ENCODE measurements around the gene COMP. TPM values are rescaled to one million over a fixed set of nuclear protein-coding genes. Genes with fewer than 3 reads are reported as not detected.

Gene COMP
- polyA plus RNA-seq, 1 of the 3 experiments (the other 2 are of a cell fraction) = 0.26 TPM

DNA sequence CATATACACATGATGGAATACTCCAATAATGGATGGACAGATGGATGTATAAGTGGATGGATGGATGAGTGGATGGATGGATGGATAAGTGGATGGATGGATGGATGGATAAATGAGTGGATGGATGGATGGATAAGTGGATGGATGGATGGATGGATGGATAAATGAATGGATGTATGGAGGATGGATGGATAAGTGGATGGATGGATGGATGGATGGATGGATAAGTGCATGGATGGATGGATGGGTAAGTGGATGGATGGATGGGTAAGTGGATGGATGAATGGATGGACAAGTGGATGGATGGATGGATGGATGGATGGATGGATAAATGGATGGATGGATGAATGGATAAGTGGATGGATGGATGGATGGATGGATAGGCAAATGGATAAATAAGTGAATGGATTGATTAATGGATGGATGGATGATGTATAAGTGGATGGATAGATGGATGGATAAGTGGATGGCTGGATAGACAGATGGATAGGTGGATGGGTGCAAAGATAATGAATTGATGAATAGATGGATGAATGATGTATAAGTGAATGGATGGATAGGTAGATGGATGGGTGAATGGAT, 8.4 kb upstream of the COMP start:
- no peaks in the 10 kb centered on the region for H3K9me2 ChIP-seq
- H3F3A ChIP-seq (replicated peaks; ENCODE audit: insufficient read depth) = no peaks in the 10 kb centered on the region
- H3K4me2 ChIP-seq = no peak overlapping the region
- H4K20me1 ChIP-seq (ENCODE audit: insufficient read depth) = no peaks in the 10 kb centered on the region
- no peak overlapping the region for H3K4me3 ChIP-seq (ENCODE audit: low read depth in 2 of 2, low read length in 1 of 2)
- no peak overlapping the region for H3K27ac ChIP-seq (ENCODE audit: low read depth in 2 of 2, low read length in 1 of 2)
- no peaks in the 10 kb centered on the region for H3K79me2 ChIP-seq (ENCODE audit: insufficient read depth)
- H3K9me3 ChIP-seq = no peaks in the 10 kb centered on the region
- TF ChIP-seq, protein P1, sequence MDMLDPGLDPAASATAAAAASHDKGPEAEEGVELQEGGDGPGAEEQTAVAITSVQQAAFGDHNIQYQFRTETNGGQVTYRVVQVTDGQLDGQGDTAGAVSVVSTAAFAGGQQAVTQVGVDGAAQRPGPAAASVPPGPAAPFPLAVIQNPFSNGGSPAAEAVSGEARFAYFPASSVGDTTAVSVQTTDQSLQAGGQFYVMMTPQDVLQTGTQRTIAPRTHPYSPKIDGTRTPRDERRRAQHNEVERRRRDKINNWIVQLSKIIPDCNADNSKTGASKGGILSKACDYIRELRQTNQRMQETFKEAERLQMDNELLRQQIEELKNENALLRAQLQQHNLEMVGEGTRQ (IDR thresholded peaks at IDR 0.05; ENCODE audit: borderline replicate concordance, low read depth, low read length) = no peak
- no peak for TF ChIP-seq TEAD4 (IDR thresholded peaks at IDR 0.05; ENCODE audit: borderline replicate concordance, insufficient read depth)
- no peak for TF ChIP-seq NRF1 (IDR thresholded peaks at IDR 0.05; ENCODE audit: low read depth, low read length)
- TF ChIP-seq, protein P2, sequence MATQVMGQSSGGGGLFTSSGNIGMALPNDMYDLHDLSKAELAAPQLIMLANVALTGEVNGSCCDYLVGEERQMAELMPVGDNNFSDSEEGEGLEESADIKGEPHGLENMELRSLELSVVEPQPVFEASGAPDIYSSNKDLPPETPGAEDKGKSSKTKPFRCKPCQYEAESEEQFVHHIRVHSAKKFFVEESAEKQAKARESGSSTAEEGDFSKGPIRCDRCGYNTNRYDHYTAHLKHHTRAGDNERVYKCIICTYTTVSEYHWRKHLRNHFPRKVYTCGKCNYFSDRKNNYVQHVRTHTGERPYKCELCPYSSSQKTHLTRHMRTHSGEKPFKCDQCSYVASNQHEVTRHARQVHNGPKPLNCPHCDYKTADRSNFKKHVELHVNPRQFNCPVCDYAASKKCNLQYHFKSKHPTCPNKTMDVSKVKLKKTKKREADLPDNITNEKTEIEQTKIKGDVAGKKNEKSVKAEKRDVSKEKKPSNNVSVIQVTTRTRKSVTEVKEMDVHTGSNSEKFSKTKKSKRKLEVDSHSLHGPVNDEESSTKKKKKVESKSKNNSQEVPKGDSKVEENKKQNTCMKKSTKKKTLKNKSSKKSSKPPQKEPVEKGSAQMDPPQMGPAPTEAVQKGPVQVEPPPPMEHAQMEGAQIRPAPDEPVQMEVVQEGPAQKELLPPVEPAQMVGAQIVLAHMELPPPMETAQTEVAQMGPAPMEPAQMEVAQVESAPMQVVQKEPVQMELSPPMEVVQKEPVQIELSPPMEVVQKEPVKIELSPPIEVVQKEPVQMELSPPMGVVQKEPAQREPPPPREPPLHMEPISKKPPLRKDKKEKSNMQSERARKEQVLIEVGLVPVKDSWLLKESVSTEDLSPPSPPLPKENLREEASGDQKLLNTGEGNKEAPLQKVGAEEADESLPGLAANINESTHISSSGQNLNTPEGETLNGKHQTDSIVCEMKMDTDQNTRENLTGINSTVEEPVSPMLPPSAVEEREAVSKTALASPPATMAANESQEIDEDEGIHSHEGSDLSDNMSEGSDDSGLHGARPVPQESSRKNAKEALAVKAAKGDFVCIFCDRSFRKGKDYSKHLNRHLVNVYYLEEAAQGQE (IDR thresholded peaks at IDR 0.05; ENCODE audit: low read depth, low read length) = no peak
- no peak for TF ChIP-seq EZH2phosphoT487 (IDR thresholded peaks at IDR 0.05; ENCODE audit: borderline replicate concordance, low read depth)
- H2AFZ ChIP-seq (ENCODE audit: low read depth) = no peak overlapping the region
- no peaks in the 10 kb centered on the region for H3K36me3 ChIP-seq (replicated peaks in 1 of 2; ENCODE audit: control insufficient read depth in 1 of 2, insufficient read depth in 2 of 2, low read length in 1 of 2)
- CTCF ChIA-PET = no interaction called here
- POLR2A ChIA-PET = no interaction called here
- no peak overlapping the region for H3K9ac ChIP-seq
- DNase-seq = no peak
- H3K4me1 ChIP-seq (ENCODE audit: control insufficient read depth in 1 of 2, insufficient read depth in 2 of 2, low read depth in 1 of 2, low read length in 1 of 2) = peaks cover 0 to 6% of the 10 kb centered on the region in 2 experiments; a peak in 1 of 4 replicates
- H3K27me3 ChIP-seq (ENCODE audit: insufficient read depth) = 0 out of 2 replicates have a peak, but pooled peaks cover 5% of the 10 kb centered on the region

DNA sequence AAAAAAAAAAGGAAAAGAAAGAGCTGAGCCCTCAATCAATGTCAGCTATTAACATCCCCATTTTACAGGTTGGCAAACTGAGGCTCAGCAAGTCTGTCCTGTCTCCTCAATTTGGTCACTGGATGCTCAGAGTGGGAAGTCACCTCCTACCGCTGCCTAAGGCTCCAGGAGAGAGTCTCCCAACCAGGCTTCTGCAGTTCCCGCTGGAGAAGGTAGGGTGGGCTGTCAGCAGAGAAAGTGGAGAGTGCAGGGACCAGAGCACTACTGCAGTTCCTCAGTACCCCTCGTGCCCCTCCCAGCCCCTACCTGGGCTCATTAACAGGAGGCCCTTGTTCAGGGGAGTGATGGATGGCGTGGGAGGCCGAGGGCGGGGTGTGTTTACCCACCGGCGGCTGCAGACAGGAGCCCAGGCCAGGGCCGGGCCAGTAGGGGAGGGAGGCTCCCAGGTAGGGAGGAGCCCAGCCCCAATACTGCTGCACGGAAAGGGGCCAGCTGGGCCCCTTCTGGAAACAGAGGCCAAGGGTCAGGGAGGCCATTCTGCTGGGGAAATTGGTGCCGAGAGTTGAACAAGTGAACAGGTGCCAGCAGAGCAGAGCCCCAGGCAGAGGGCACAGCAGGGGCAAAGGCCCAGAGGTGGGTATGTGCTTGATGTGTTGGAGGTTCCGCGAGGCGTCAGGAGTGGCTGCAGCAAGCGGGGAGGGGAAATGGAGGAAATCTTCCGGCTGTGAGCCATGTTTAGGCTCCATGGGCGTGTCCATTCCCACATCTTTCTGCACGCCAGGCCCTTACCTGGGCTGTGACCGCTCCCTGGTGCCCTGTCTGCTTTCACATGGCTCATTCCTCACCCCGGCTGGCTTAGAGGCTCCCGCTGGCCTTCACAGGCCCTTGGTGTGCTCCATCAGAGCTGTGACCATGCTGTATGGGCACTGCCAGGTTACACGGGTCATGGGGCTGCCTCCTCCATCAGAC, 7.6 kb upstream of the COMP start:
- 50% methylated on average over 15 of the region's 22 CpGs for WGBS (ENCODE audit: low lambda C conversion rate)
- TF ChIP-seq TAF1 (IDR thresholded peaks at IDR 0.05; ENCODE audit: borderline replicate concordance, low read depth, low read length) (no peak), RFX5 (IDR thresholded peaks at IDR 0.05; ENCODE audit: low read length) (no peak), YY1 (IDR thresholded peaks at IDR 0.05; ENCODE audit: low read depth) (no peak), SIN3A (IDR thresholded peaks at IDR 0.05; ENCODE audit: borderline replicate concordance, low read depth, low read length) (no peak), ELF1 (IDR thresholded peaks at IDR 0.05) (no peak), RAD21 (IDR thresholded peaks at IDR 0.05; ENCODE audit: low read length) (no peak), NFIC (IDR thresholded peaks at IDR 0.05; ENCODE audit: borderline replicate concordance) (no peak), GATA2 (CRISPR knock-in tag; IDR thresholded peaks at IDR 0.05) (no peak)
- TF ChIP-seq, protein P3, sequence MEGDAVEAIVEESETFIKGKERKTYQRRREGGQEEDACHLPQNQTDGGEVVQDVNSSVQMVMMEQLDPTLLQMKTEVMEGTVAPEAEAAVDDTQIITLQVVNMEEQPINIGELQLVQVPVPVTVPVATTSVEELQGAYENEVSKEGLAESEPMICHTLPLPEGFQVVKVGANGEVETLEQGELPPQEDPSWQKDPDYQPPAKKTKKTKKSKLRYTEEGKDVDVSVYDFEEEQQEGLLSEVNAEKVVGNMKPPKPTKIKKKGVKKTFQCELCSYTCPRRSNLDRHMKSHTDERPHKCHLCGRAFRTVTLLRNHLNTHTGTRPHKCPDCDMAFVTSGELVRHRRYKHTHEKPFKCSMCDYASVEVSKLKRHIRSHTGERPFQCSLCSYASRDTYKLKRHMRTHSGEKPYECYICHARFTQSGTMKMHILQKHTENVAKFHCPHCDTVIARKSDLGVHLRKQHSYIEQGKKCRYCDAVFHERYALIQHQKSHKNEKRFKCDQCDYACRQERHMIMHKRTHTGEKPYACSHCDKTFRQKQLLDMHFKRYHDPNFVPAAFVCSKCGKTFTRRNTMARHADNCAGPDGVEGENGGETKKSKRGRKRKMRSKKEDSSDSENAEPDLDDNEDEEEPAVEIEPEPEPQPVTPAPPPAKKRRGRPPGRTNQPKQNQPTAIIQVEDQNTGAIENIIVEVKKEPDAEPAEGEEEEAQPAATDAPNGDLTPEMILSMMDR (IDR thresholded peaks at IDR 0.05) = no peak
- Histone ChIP-seq H3K4me2 (no peak overlapping the region), H4K20me1 (ENCODE audit: insufficient read depth) (no peaks in the 10 kb centered on the region), H2AFZ (ENCODE audit: low read depth) (no peak overlapping the region), H3K9ac (no peak overlapping the region), H3F3A (replicated peaks; ENCODE audit: insufficient read depth) (no peaks in the 10 kb centered on the region), H3K79me2 (ENCODE audit: insufficient read depth) (no peaks in the 10 kb centered on the region), H3K4me3 (ENCODE audit: low read depth in 2 of 2, low read length in 1 of 2) (no peak overlapping the region), H3K9me3 (no peaks in the 10 kb centered on the region), H3K27me3 (ENCODE audit: insufficient read depth) (0 out of 2 replicates have a peak, but pooled peaks cover 5% of the 10 kb centered on the region), H3K9me2 (no peaks in the 10 kb centered on the region), H3K36me3 (replicated peaks in 1 of 2; ENCODE audit: control insufficient read depth in 1 of 2, insufficient read depth in 2 of 2, low read length in 1 of 2) (no peaks in the 10 kb centered on the region), H3K4me1 (ENCODE audit: control insufficient read depth in 1 of 2, insufficient read depth in 2 of 2, low read depth in 1 of 2, low read length in 1 of 2) (peaks cover 0 to 6% of the 10 kb centered on the region in 2 experiments; a peak in 1 of 4 replicates), H3K27ac (ENCODE audit: low read depth in 2 of 2, low read length in 1 of 2) (no peak overlapping the region)
- ChIA-PET POLR2A (no interaction called here), CTCF (interaction anchor here (0.7 to 1.0 kb wide), 2 partner anchors 12 to 49 kb away, joined by 3 to 4 read pairs; no protein-coding TSS in a partner anchor)
- no peak for DNase-seq

Measured in SK-N-SH (cell line).